Measurements from ENCODE around the gene TRAF4.

TRAF4 gene

GRCh38 chr17:28702752-28703150, 41.1 kb upstream of the TRAF4 start:
- no peak overlapping the region for H3K4me3 ChIP-seq (ENCODE audit: low read depth, low read length)
- TF ChIP-seq CTCF (IDR thresholded peaks at IDR 0.05; ENCODE audit: low read depth, low read length): no peak
- in situ Hi-C loops (cut with HindIII; ENCODE audit: low sequenced_read_pairs): no loop called here
- DNase-seq (ENCODE audit: low read depth, low spot score): no peak

- no peak for TF ChIP-seq CTCF (IDR thresholded peaks at IDR 0.05; ENCODE audit: low read depth, low read length)
- DNase-seq (ENCODE audit: low read depth, low spot score): no peak
- in situ Hi-C loops (cut with HindIII; ENCODE audit: low sequenced_read_pairs): no loop called here
- H3K4me3 ChIP-seq (ENCODE audit: low read depth, low read length): no peak overlapping the region
Observed at GRCh38 chr17:28703552-28704218, 40.1 kb upstream of the TRAF4 start.

GRCh38 chr17:28704219-28704858, 39.5 kb upstream of the TRAF4 start:
- no peak for DNase-seq (ENCODE audit: low read depth, low spot score)
- no peak overlapping the region for H3K4me3 ChIP-seq (ENCODE audit: low read depth, low read length)
- in situ Hi-C loops (cut with HindIII; ENCODE audit: low sequenced_read_pairs): no loop called here
- no peak for TF ChIP-seq CTCF (IDR thresholded peaks at IDR 0.05; ENCODE audit: low read depth, low read length)

- TF ChIP-seq CTCF (IDR thresholded peaks at IDR 0.05; ENCODE audit: low read depth, low read length): no peak
- in situ Hi-C loops (cut with HindIII; ENCODE audit: low sequenced_read_pairs): no loop called here
- DNase-seq (ENCODE audit: low read depth, low spot score): no peak
- H3K4me3 ChIP-seq (ENCODE audit: low read depth, low read length): no peak overlapping the region
Observed at GRCh38 chr17:28705074-28705659, 38.6 kb upstream of the TRAF4 start.

GRCh38 chr17:28705728-28706334, 38.0 kb upstream of the TRAF4 start:
- DNase-seq (ENCODE audit: low read depth, low spot score): no peak
- in situ Hi-C loops (cut with HindIII; ENCODE audit: low sequenced_read_pairs): no loop called here
- TF ChIP-seq CTCF (IDR thresholded peaks at IDR 0.05; ENCODE audit: low read depth, low read length): no peak
- H3K4me3 ChIP-seq (ENCODE audit: low read depth, low read length): no peak overlapping the region

GRCh38 chr17:28706471-28707338, 37.1 kb upstream of the TRAF4 start:
- H3K4me3 ChIP-seq (ENCODE audit: low read depth, low read length): no peak overlapping the region
- no peak for TF ChIP-seq CTCF (IDR thresholded peaks at IDR 0.05; ENCODE audit: low read depth, low read length)
- no peak for DNase-seq (ENCODE audit: low read depth, low spot score)
- in situ Hi-C loops (cut with HindIII; ENCODE audit: low sequenced_read_pairs): no loop called here
